Tibial nerve (tissue), 4 donors: ENCODE data around the gene PJA1.

Experiments
- EP300 ChIP-seq, 2 donors: sonication (generic); formaldehyde crosslinking; IDR thresholded peaks; one replicate each; pipeline ENCODE4 v1.6.1; 2017; ENCODE audit warnings: antibody characterized with exemption in 2 of 2, mild to moderate bottlenecking in 1 of 2
- POLR2A ChIP-seq, 2 donors: fragments of 450-650 bp; IDR thresholded peaks; one replicate each; pipeline ENCODE4 v1.6.1; 2017; ENCODE audit warnings: antibody characterized with exemption in 2 of 2, mild to moderate bottlenecking in 2 of 2, moderate library complexity in 2 of 2
- TF ChIP-seq, protein P1 (sequence below), 5 experiments: fragments of 200-600 bp in 3 of 5; fragments of 450-650 bp in 2 of 5; sonication (generic) in 3 of 5; IDR thresholded peaks; one replicate each; pipeline ENCODE4 v1.5.1; 2016 to 2019; ENCODE audit warnings: antibody characterized with exemption in 5 of 5, mild to moderate bottlenecking in 3 of 5, moderate library complexity in 2 of 5

GRCh38 chrX:69126642-69127041 is 38.6 kb downstream of the PJA1 start:
- no peak for TF ChIP-seq EP300 (IDR thresholded peaks at IDR 0.05)
- TF ChIP-seq, protein P1, sequence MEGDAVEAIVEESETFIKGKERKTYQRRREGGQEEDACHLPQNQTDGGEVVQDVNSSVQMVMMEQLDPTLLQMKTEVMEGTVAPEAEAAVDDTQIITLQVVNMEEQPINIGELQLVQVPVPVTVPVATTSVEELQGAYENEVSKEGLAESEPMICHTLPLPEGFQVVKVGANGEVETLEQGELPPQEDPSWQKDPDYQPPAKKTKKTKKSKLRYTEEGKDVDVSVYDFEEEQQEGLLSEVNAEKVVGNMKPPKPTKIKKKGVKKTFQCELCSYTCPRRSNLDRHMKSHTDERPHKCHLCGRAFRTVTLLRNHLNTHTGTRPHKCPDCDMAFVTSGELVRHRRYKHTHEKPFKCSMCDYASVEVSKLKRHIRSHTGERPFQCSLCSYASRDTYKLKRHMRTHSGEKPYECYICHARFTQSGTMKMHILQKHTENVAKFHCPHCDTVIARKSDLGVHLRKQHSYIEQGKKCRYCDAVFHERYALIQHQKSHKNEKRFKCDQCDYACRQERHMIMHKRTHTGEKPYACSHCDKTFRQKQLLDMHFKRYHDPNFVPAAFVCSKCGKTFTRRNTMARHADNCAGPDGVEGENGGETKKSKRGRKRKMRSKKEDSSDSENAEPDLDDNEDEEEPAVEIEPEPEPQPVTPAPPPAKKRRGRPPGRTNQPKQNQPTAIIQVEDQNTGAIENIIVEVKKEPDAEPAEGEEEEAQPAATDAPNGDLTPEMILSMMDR (IDR thresholded peaks at IDR 0.05) = no peak
- no peak for TF ChIP-seq POLR2A (IDR thresholded peaks at IDR 0.05)
